OCI-LY1 (cell line): ENCODE data around the gene SAMD3.

Source experiments
- CTCF ChIP-seq: fragments of 200-600 bp; sonication (generic), shearing (Covaris generic); IDR thresholded peaks from 2 replicates; pipeline ENCODE4 v1.5.1; 2017; ENCODE audit warnings: mild to moderate bottlenecking, antibody characterized with exemption, low read length, moderate library complexity, mixed read lengths
- EZH2 ChIP-seq: fragments of 200-600 bp; sonication (generic), shearing (Covaris generic); IDR thresholded peaks from 2 replicates; pipeline ENCODE4 v1.8.0; 2017; ENCODE audit warnings: borderline replicate concordance, mixed run types, mild to moderate bottlenecking, antibody characterized with exemption, low read length, moderate library complexity, mixed read lengths

GRCh38 chr6:130223508-130223907 lies 757 bp upstream of the SAMD3 start:
- TF ChIP-seq CTCF (no peak; the same call in 1 of the 2 replicates), EZH2 (no peak)
